ENCODE measurements around the gene SCN5A. TPM values are rescaled to one million over a fixed set of nuclear protein-coding genes. Genes with fewer than 3 reads are reported as not detected.

Gene SCN5A
- total and polyA plus RNA-seq, 4 donors: 1.6 to 2.4 (median 1.9) TPM

- H3K27me3 ChIP-seq (ENCODE audit: control insufficient read depth, insufficient read depth, low read length): no peaks in the 10 kb centered on the region
- H3K4me3 ChIP-seq (ENCODE audit: low read depth, low read length): no peak overlapping the region
- no peaks in the 10 kb centered on the region for H3K9me3 ChIP-seq (ENCODE audit: control insufficient read depth, insufficient read depth, low read length)
- no peaks in the 10 kb centered on the region for H3K4me1 ChIP-seq (ENCODE audit: control insufficient read depth, insufficient read depth, low read length)
- no peak overlapping the region for H3K27ac ChIP-seq (ENCODE audit: low read depth, low read length)
- WGBS (ENCODE audit: insufficient coverage): 100% methylated on average over 1 of the region's 7 CpGs
- peaks cover 3% of the 10 kb centered on the region for H3K36me3 ChIP-seq (ENCODE audit: control insufficient read depth, insufficient read depth, low read length)
- DNase-seq (ENCODE audit: low read depth in 4 of 6, low spot score in 6 of 6): no peak
Measured at GRCh38 chr3:38560996-38561717, 88.3 kb downstream of the SCN5A start.

GRCh38 chr3:38560284-38560683 lies 89.2 kb downstream of the SCN5A start:
- DNase-seq (ENCODE audit: low read depth in 4 of 6, low spot score in 6 of 6): no peak
- no peak overlapping the region for H3K27ac ChIP-seq (ENCODE audit: low read depth, low read length)
- H3K36me3 ChIP-seq (ENCODE audit: control insufficient read depth, insufficient read depth, low read length): peaks cover 3% of the 10 kb centered on the region
- H3K9me3 ChIP-seq (ENCODE audit: control insufficient read depth, insufficient read depth, low read length): no peaks in the 10 kb centered on the region
- H3K27me3 ChIP-seq (ENCODE audit: control insufficient read depth, insufficient read depth, low read length): no peaks in the 10 kb centered on the region
- no peaks in the 10 kb centered on the region for H3K4me1 ChIP-seq (ENCODE audit: control insufficient read depth, insufficient read depth, low read length)
- no peak overlapping the region for H3K4me3 ChIP-seq (ENCODE audit: low read depth, low read length)
- WGBS (ENCODE audit: insufficient coverage): 92% methylated on average over 6 of the region's 6 CpGs

GRCh38 chr3:38558864-38559263 lies 90.6 kb downstream of the SCN5A start:
- Histone ChIP-seq H3K4me1 (ENCODE audit: control insufficient read depth, insufficient read depth, low read length) (no peaks in the 10 kb centered on the region), H3K9me3 (ENCODE audit: control insufficient read depth, insufficient read depth, low read length) (no peaks in the 10 kb centered on the region), H3K27ac (ENCODE audit: low read depth, low read length) (no peak overlapping the region), H3K36me3 (ENCODE audit: control insufficient read depth, insufficient read depth, low read length) (peaks cover 3% of the 10 kb centered on the region), H3K4me3 (ENCODE audit: low read depth, low read length) (no peak overlapping the region), H3K27me3 (ENCODE audit: control insufficient read depth, insufficient read depth, low read length) (no peaks in the 10 kb centered on the region)
- 57% methylated on average over 1 of the region's 1 CpG for WGBS (ENCODE audit: insufficient coverage)
- DNase-seq (ENCODE audit: low read depth in 4 of 6, low spot score in 6 of 6): no peak

- Histone ChIP-seq H3K4me3 (ENCODE audit: low read depth, low read length) (no peak overlapping the region), H3K27ac (ENCODE audit: low read depth, low read length) (no peak overlapping the region), H3K4me1 (ENCODE audit: control insufficient read depth, insufficient read depth, low read length) (no peaks in the 10 kb centered on the region), H3K36me3 (ENCODE audit: control insufficient read depth, insufficient read depth, low read length) (no peaks in the 10 kb centered on the region), H3K27me3 (ENCODE audit: control insufficient read depth, insufficient read depth, low read length) (no peaks in the 10 kb centered on the region), H3K9me3 (ENCODE audit: control insufficient read depth, insufficient read depth, low read length) (no peaks in the 10 kb centered on the region)
- 71% methylated on average over 2 of the region's 4 CpGs for WGBS (ENCODE audit: insufficient coverage)
- DNase-seq (ENCODE audit: low read depth in 4 of 6, low spot score in 6 of 6): no peak
Measured at GRCh38 chr3:38556640-38557358, 92.7 kb downstream of the SCN5A start.

- no peaks in the 10 kb centered on the region for H3K9me3 ChIP-seq (ENCODE audit: control insufficient read depth, insufficient read depth, low read length)
- no peaks in the 10 kb centered on the region for H3K36me3 ChIP-seq (ENCODE audit: control insufficient read depth, insufficient read depth, low read length)
- no peak overlapping the region for H3K4me3 ChIP-seq (ENCODE audit: low read depth, low read length)
- WGBS (ENCODE audit: insufficient coverage): 100% methylated on average over 2 of the region's 2 CpGs
- no peak overlapping the region for H3K27ac ChIP-seq (ENCODE audit: low read depth, low read length)
- DNase-seq (ENCODE audit: low read depth in 4 of 6, low spot score in 6 of 6): no peak
- H3K4me1 ChIP-seq (ENCODE audit: control insufficient read depth, insufficient read depth, low read length): no peaks in the 10 kb centered on the region
- H3K27me3 ChIP-seq (ENCODE audit: control insufficient read depth, insufficient read depth, low read length): no peaks in the 10 kb centered on the region
Measured at GRCh38 chr3:38555926-38556325, 93.6 kb downstream of the SCN5A start.

- DNase-seq (ENCODE audit: low read depth in 4 of 6, low spot score in 6 of 6): no peak
- Histone ChIP-seq H3K9me3 (ENCODE audit: control insufficient read depth, insufficient read depth, low read length) (no peaks in the 10 kb centered on the region), H3K27ac (ENCODE audit: low read depth, low read length) (no peak overlapping the region), H3K4me1 (ENCODE audit: control insufficient read depth, insufficient read depth, low read length) (no peaks in the 10 kb centered on the region), H3K36me3 (ENCODE audit: control insufficient read depth, insufficient read depth, low read length) (no peaks in the 10 kb centered on the region), H3K27me3 (ENCODE audit: control insufficient read depth, insufficient read depth, low read length) (no peaks in the 10 kb centered on the region), H3K4me3 (ENCODE audit: low read depth, low read length) (no peak overlapping the region)
- WGBS (ENCODE audit: insufficient coverage): 86% methylated on average over 5 of the region's 6 CpGs
Measured at GRCh38 chr3:38555149-38555840, 94.2 kb downstream of the SCN5A start.

- no peaks in the 10 kb centered on the region for H3K27me3 ChIP-seq (ENCODE audit: control insufficient read depth, insufficient read depth, low read length)
- 98% methylated on average over 8 of the region's 8 CpGs for WGBS (ENCODE audit: insufficient coverage)
- H3K4me1 ChIP-seq (ENCODE audit: control insufficient read depth, insufficient read depth, low read length): no peaks in the 10 kb centered on the region
- DNase-seq (ENCODE audit: low read depth in 4 of 6, low spot score in 6 of 6): no peak
- H3K36me3 ChIP-seq (ENCODE audit: control insufficient read depth, insufficient read depth, low read length): peaks cover 2% of the 10 kb centered on the region
- no peaks in the 10 kb centered on the region for H3K9me3 ChIP-seq (ENCODE audit: control insufficient read depth, insufficient read depth, low read length)
- no peak overlapping the region for H3K4me3 ChIP-seq (ENCODE audit: low read depth, low read length)
- no peak overlapping the region for H3K27ac ChIP-seq (ENCODE audit: low read depth, low read length)
Measured at GRCh38 chr3:38554127-38554827, 95.2 kb downstream of the SCN5A start.

- 100% methylated on average over 1 of the region's 2 CpGs for WGBS (ENCODE audit: insufficient coverage)
- peaks cover 2% of the 10 kb centered on the region for H3K36me3 ChIP-seq (ENCODE audit: control insufficient read depth, insufficient read depth, low read length)
Measured at GRCh38 chr3:38553071-38553470, 96.4 kb downstream of the SCN5A start.

GRCh38 chr3:38552364-38552763 lies 97.1 kb downstream of the SCN5A start:
- Histone ChIP-seq H3K27me3 (ENCODE audit: control insufficient read depth, insufficient read depth, low read length) (no peaks in the 10 kb centered on the region), H3K9me3 (ENCODE audit: control insufficient read depth, insufficient read depth, low read length) (no peaks in the 10 kb centered on the region), H3K27ac (ENCODE audit: low read depth, low read length) (no peak overlapping the region), H3K4me3 (ENCODE audit: low read depth, low read length) (no peak overlapping the region), H3K36me3 (ENCODE audit: control insufficient read depth, insufficient read depth, low read length) (peaks cover 2% of the 10 kb centered on the region), H3K4me1 (ENCODE audit: control insufficient read depth, insufficient read depth, low read length) (no peaks in the 10 kb centered on the region)
- no peak for DNase-seq (ENCODE audit: low read depth in 4 of 6, low spot score in 6 of 6)
- WGBS (ENCODE audit: insufficient coverage): 71% methylated on average over 6 of the region's 6 CpGs

More at GRCh38 chr3:38553071-38553470, 96.4 kb downstream of the SCN5A start:
- no peak for DNase-seq (ENCODE audit: low read depth in 4 of 6, low spot score in 6 of 6)
- H3K27me3 ChIP-seq (ENCODE audit: control insufficient read depth, insufficient read depth, low read length): no peaks in the 10 kb centered on the region
- H3K27ac ChIP-seq (ENCODE audit: low read depth, low read length): no peak overlapping the region
- H3K4me1 ChIP-seq (ENCODE audit: control insufficient read depth, insufficient read depth, low read length): no peaks in the 10 kb centered on the region
- H3K4me3 ChIP-seq (ENCODE audit: low read depth, low read length): no peak overlapping the region
- no peaks in the 10 kb centered on the region for H3K9me3 ChIP-seq (ENCODE audit: control insufficient read depth, insufficient read depth, low read length)

All from spinal cord (tissue), 10 donors.